WTC11 (cell line): ENCODE measurements around the gene TMA7. TPM values are rescaled to one million over a fixed set of nuclear protein-coding genes. Genes with fewer than 3 reads are reported as not detected.

Source experiments
- ATAC-seq: fragments of 200-7000 bp; cut with Tn5 transposase; 2 replicates; pipeline ENCODE4 v1.10.0; 2021; ENCODE audit warnings: mild to moderate bottlenecking, moderate library complexity
- CTCF ChIA-PET: fragments of 300-600 bp; sonication (Branson Sonifier 250); formaldehyde crosslinking; loops from one replicate; lab custom pipeline; 2021; ENCODE audit warnings: antibody characterized with exemption; lab: Charles Lee
- POLR2A ChIA-PET: fragments of 350-600 bp; sonication (Branson Sonifier 250); formaldehyde crosslinking; loops from one replicate; lab custom pipeline; 2021; ENCODE audit warnings: antibody characterized with exemption; lab: Charles Lee
- DNase-seq: peaks from one replicate; pipeline ENCODE4 v3.0.0; 2021; ENCODE audit warnings: low spot score
- H3K27ac Mint-ChIP-seq: 2 replicates; pipeline ENCODE4 v1.8.0; 2021; ENCODE audit warnings: mixed read lengths
- H3K27me3 Mint-ChIP-seq: 2 replicates; pipeline ENCODE4 v1.8.0; 2021; ENCODE audit warnings: low read depth, mild to moderate bottlenecking, moderate library complexity, mixed read lengths
- H3K36me3 Mint-ChIP-seq: 2 replicates; pipeline ENCODE4 v1.8.0; 2021; ENCODE audit warnings: mixed read lengths
- H3K4me1 Mint-ChIP-seq: 2 replicates; pipeline ENCODE4 v1.8.0; 2022; ENCODE audit warnings: mixed read lengths
- H3K4me3 Mint-ChIP-seq: 2 replicates; pipeline ENCODE4 v1.8.0; 2021; ENCODE audit warnings: mild to moderate bottlenecking, moderate library complexity, mixed read lengths
- H3K9me3 Mint-ChIP-seq: 2 replicates; pipeline ENCODE4 v1.8.0; 2021; ENCODE audit warnings: mixed read lengths
- AR ChIP-seq: fragments of 250-450 bp; sonication (Bioruptor Pico); IDR thresholded peaks from 2 replicates; pipeline ENCODE4 v1.9.0; 2021; ENCODE audit warnings: mild to moderate bottlenecking
- ARID4B ChIP-seq: sonication (generic); formaldehyde crosslinking; IDR thresholded peaks from 2 replicates; pipeline ENCODE4 v1.8.0; 2023; ENCODE audit warnings: missing genetic modification reagents, mild to moderate bottlenecking, borderline replicate concordance
- ATF6 ChIP-seq: sonication (generic); formaldehyde crosslinking; IDR thresholded peaks from 2 replicates; pipeline ENCODE4 v1.8.1; 2023; ENCODE audit warnings: mild to moderate bottlenecking, missing genetic modification reagents
- CDX4 ChIP-seq: fragments of 250-450 bp; sonication (Bioruptor Pico); IDR thresholded peaks from 2 replicates; pipeline ENCODE4 v1.9.0; 2021; ENCODE audit warnings: moderate library complexity, mild to moderate bottlenecking, inconsistent platforms, borderline replicate concordance
- CREB1 ChIP-seq: sonication (generic); formaldehyde crosslinking; IDR thresholded peaks from 2 replicates; pipeline ENCODE4 v1.8.0; 2023; ENCODE audit warnings: mild to moderate bottlenecking, missing genetic modification reagents
- EMX1 ChIP-seq: fragments of 250-450 bp; sonication (Bioruptor Pico); IDR thresholded peaks from 2 replicates; pipeline ENCODE4 v1.8.0; 2021; ENCODE audit warnings: mild to moderate bottlenecking
- FOXJ3 ChIP-seq: sonication (generic); formaldehyde crosslinking; IDR thresholded peaks from 2 replicates; pipeline ENCODE4 v1.9.0; 2021; ENCODE audit warnings: missing genetic modification reagents, mild to moderate bottlenecking, borderline replicate concordance
- GTF2I ChIP-seq: fragments of 250-450 bp; sonication (Bioruptor Pico); conservative IDR thresholded peaks from 2 replicates; pipeline ENCODE4 v1.4.0; 2021; ENCODE audit warnings: mild to moderate bottlenecking
- JAZF1 ChIP-seq: fragments of 250-450 bp; sonication (Bioruptor Pico); IDR thresholded peaks from 2 replicates; pipeline ENCODE4 v1.9.0; 2021; ENCODE audit warnings: moderate library complexity, mild to moderate bottlenecking, inconsistent platforms
- KAT7 ChIP-seq: sonication (generic); formaldehyde crosslinking; IDR thresholded peaks from 2 replicates; pipeline ENCODE4 v1.8.1; 2023; ENCODE audit warnings: missing genetic modification reagents, mild to moderate bottlenecking, borderline replicate concordance
- MXD4 ChIP-seq: fragments of 250-450 bp; sonication (Bioruptor Pico); IDR thresholded peaks from 2 replicates; pipeline ENCODE4 v1.8.0; 2021; ENCODE audit warnings: mild to moderate bottlenecking, moderate library complexity, borderline replicate concordance
- NR3C1 ChIP-seq: sonication (generic); formaldehyde crosslinking; conservative IDR thresholded peaks from 2 replicates; pipeline ENCODE4 v1.8.1; 2023; ENCODE audit warnings: low read depth, mild to moderate bottlenecking, missing genetic modification reagents
- SOX15 ChIP-seq: fragments of 250-450 bp; sonication (Bioruptor Pico); IDR thresholded peaks from 2 replicates; pipeline ENCODE4 v1.9.0; 2021; ENCODE audit warnings: mild to moderate bottlenecking
- USF2 ChIP-seq: sonication (generic); formaldehyde crosslinking; IDR thresholded peaks from 2 replicates; pipeline ENCODE4 v1.8.1; 2023; ENCODE audit warnings: mild to moderate bottlenecking, missing genetic modification reagents, moderate library complexity
- ZNF232 ChIP-seq: sonication (generic); formaldehyde crosslinking; IDR thresholded peaks from 2 replicates; pipeline ENCODE4 v1.8.0; 2022; ENCODE audit warnings: mild to moderate bottlenecking, missing genetic modification reagents
- ZNF281 ChIP-seq: sonication (generic); formaldehyde crosslinking; IDR thresholded peaks from 2 replicates; pipeline ENCODE4 v1.8.0; 2023; ENCODE audit warnings: mild to moderate bottlenecking, missing genetic modification reagents
- ZNF416 ChIP-seq: fragments of 250-450 bp; sonication (Bioruptor Pico); IDR thresholded peaks from 2 replicates; pipeline ENCODE4 v1.9.0; 2021; ENCODE audit warnings: mild to moderate bottlenecking, inconsistent platforms
- ZNF512 ChIP-seq: sonication (generic); formaldehyde crosslinking; IDR thresholded peaks from 2 replicates; pipeline ENCODE4 v1.8.1; 2022; ENCODE audit warnings: missing genetic modification reagents, borderline replicate concordance
- total RNA-seq: library from RNA; stranded (reverse); gene quantifications from 3 replicates; pipeline ENCODE4 v1.2.3, GENCODE V29; 2021

TMA7 gene
- total RNA-seq, 1 experiment from 2014 or later, result 318 TPM

GRCh38 chr3:48426401-48426909 is 13.6 kb upstream of the TMA7 start:
- Mint-ChIP-seq H3K27ac (no peak overlapping the region), H3K4me3 (no peak overlapping the region)
- no peak for ATAC-seq
- TF ChIP-seq ATF6 (CRISPR knock-in tag) (no peak), KAT7 (0 out of 2 replicates have a peak, but pooled peaks have one; percentile 42)
- TF ChIP-seq, all 79 proteins: peak for 1
- ChIA-PET POLR2A (no interaction called here), CTCF (interaction anchor here (8.2 to 18.3 kb wide), 2 partner anchors 10 to 26 kb away, joined by 142 to 218 read pairs; no protein-coding TSS in a partner anchor)
- no peak for DNase-seq
- H3K27me3 Mint-ChIP-seq, result no peaks in the 10 kb centered on the region
- peaks cover 44% of the 10 kb centered on the region for H3K4me1 Mint-ChIP-seq
- peaks cover under 1% of the 10 kb centered on the region; the same call in 1 of the 2 replicates for H3K36me3 Mint-ChIP-seq
- H3K9me3 Mint-ChIP-seq, result no peaks in the 10 kb centered on the region

- DNase-seq (no peak), ATAC-seq (no peak)
- peaks cover 7% of the 10 kb centered on the region for H3K36me3 Mint-ChIP-seq
- POLR2A ChIA-PET, result no interaction called here
- TF ChIP-seq GTF2I (no peak), FOXJ3 (CRISPR knock-in tag) (no peak), ZNF281 (CRISPR knock-in tag) (no peak), AR (CRISPR knock-in tag) (no peak), ARID4B (CRISPR knock-in tag) (no peak), NR3C1 (no peak), ZNF416 (CRISPR knock-in tag) (no peak), ZNF232 (CRISPR knock-in tag) (no peak), EMX1 (no peak), USF2 (CRISPR knock-in tag) (no peak), CREB1 (CRISPR knock-in tag) (no peak), KAT7 (no peak), CDX4 (no peak), ZNF512 (CRISPR knock-in tag) (no peak), MXD4 (CRISPR knock-in tag) (no peak), SOX15 (CRISPR knock-in tag) (no peak), JAZF1 (CRISPR knock-in tag) (no peak)
- TF ChIP-seq, all 79 proteins: peak for 0
- H3K27ac Mint-ChIP-seq, result peak overlapping the region; percentile 86
- H3K27me3 Mint-ChIP-seq, result no peaks in the 10 kb centered on the region
- H3K9me3 Mint-ChIP-seq, result no peaks in the 10 kb centered on the region
- H3K4me3 Mint-ChIP-seq, result peak overlapping the region; percentile 75
- peaks cover 49% of the 10 kb centered on the region for H3K4me1 Mint-ChIP-seq
- CTCF ChIA-PET, result interaction anchor here (8.2 to 18.3 kb wide), 2 partner anchors 9 to 27 kb away, joined by 142 to 218 read pairs; no protein-coding TSS in a partner anchor
Measured at GRCh38 chr3:48426944-48427629, 13.0 kb upstream of the TMA7 start.
